Gastroesophageal sphincter (tissue), 3 donors: ENCODE results near the gene KCTD1.

Experiments
- EP300 ChIP-seq: sonication (generic); formaldehyde crosslinking; IDR thresholded peaks from one replicate; pipeline ENCODE4 v1.6.1; 2017; ENCODE audit warnings: antibody characterized with exemption, mild to moderate bottlenecking
- POLR2A ChIP-seq, 2 donors: fragments of 450-650 bp; IDR thresholded peaks; one replicate each; pipeline ENCODE4 v1.6.1; 2017; ENCODE audit warnings: antibody characterized with exemption in 2 of 2, mild to moderate bottlenecking in 2 of 2, moderate library complexity in 1 of 2
- POLR2AphosphoS5 ChIP-seq: sonication (generic); formaldehyde crosslinking; IDR thresholded peaks from one replicate; pipeline ENCODE4 v1.6.1; 2017; ENCODE audit warnings: antibody characterized with exemption
- TF ChIP-seq, protein P1 (sequence below), 4 experiments: fragments of 200-600 bp in 2 of 4; fragments of 450-650 bp in 2 of 4; sonication (generic) in 1 of 4; IDR thresholded peaks; one replicate each; pipeline ENCODE4 v1.5.1; 2017 to 2019; ENCODE audit warnings: antibody characterized with exemption in 4 of 4, mild to moderate bottlenecking in 2 of 4, moderate library complexity in 2 of 4

DNA sequence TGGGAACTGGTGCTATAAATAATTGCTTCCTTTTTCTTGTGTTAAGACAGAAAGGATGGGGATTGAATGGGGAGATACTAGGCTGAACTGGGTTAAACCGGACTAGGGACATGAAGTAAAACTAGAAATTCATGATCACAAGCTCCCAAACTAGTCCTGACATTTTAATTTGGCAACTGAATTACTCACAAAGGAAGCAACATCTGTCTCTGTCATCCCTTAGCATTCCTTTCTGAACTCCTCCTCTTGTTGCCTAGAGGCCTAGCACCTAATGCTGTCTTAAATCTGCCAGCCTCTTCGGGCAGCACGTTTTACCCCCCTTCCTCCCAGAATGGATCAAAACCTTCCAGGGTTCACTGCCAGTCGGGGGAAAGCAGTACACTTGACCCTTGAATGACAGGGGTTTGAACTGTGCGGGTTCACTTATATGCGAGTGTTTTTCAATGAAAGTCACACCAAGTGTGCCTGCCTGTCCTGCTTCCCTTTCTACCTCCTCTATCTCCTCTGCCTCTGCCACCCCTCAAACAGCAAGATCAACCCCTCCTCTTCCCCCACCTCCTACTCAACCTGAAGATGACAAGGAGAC, 8.2 kb downstream of the KCTD1 start:
- TF ChIP-seq POLR2A (IDR thresholded peaks at IDR 0.05) (no peak), POLR2AphosphoS5 (no peak), EP300 (no peak)
- TF ChIP-seq, protein P1, sequence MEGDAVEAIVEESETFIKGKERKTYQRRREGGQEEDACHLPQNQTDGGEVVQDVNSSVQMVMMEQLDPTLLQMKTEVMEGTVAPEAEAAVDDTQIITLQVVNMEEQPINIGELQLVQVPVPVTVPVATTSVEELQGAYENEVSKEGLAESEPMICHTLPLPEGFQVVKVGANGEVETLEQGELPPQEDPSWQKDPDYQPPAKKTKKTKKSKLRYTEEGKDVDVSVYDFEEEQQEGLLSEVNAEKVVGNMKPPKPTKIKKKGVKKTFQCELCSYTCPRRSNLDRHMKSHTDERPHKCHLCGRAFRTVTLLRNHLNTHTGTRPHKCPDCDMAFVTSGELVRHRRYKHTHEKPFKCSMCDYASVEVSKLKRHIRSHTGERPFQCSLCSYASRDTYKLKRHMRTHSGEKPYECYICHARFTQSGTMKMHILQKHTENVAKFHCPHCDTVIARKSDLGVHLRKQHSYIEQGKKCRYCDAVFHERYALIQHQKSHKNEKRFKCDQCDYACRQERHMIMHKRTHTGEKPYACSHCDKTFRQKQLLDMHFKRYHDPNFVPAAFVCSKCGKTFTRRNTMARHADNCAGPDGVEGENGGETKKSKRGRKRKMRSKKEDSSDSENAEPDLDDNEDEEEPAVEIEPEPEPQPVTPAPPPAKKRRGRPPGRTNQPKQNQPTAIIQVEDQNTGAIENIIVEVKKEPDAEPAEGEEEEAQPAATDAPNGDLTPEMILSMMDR (IDR thresholded peaks at IDR 0.05), result no peak
